GM12878 (cell line): ENCODE measurements around the gene KLHL8. TPM values are rescaled to one million over a fixed set of nuclear protein-coding genes. Genes with fewer than 3 reads are reported as not detected.

Experiments
- ATAC-seq: fragments of 200-7000 bp; cut with Tn5 transposase; 3 replicates; pipeline ENCODE4 v1.9.1; 2020; ENCODE audit warnings: mild to moderate bottlenecking, moderate library complexity
- BruUV-seq: library from RNA; stranded (reverse); fragments of 400-500 nt; replicated peaks from 2 replicates; lab custom pipeline; 2021; lab: Mats Ljungman, UMichigan
- CTCF ChIA-PET: fragments of 300-600 bp; sonication (Branson Sonifier 250); formaldehyde crosslinking; extraction: SDS; loops from one replicate; lab custom pipeline; 2021; ENCODE audit warnings: inconsistent platforms; lab: Yijun Ruan, JAX
- POLR2A ChIA-PET: fragments of 350-600 bp; formaldehyde crosslinking; extraction: SDS; loops from one replicate; lab custom pipeline; 2021; ENCODE audit warnings: inconsistent platforms; lab: Charles Lee
- RAD21 ChIA-PET: fragments of 300-600 bp; sonication (Branson Sonifier 250); formaldehyde crosslinking; loops from one replicate; lab custom pipeline; 2023; ENCODE audit warnings: antibody characterized with exemption; ENCODE audit not compliant: unreplicated experiment; lab: Charles Lee
- SMC1A ChIA-PET: fragments of 300-600 bp; sonication (Branson Sonifier 250); formaldehyde crosslinking; loops from one replicate; lab custom pipeline; 2023; ENCODE audit not compliant: unreplicated experiment, uncharacterized antibody; lab: Charles Lee
- DNase-seq: peaks from one replicate; pipeline ENCODE4 v3.0.0-alpha.2; 2011; ENCODE audit warnings: low read depth, low spot score
- FAIRE-seq: peaks from 3 replicates; lab custom pipeline; 2011; peaks lifted over from hg19 to GRCh38; lab: Jason Lieb, UNC
- H2AFZ ChIP-seq: 2 replicates; pipeline ENCODE4 v1.6.0; 2011; ENCODE audit warnings: low read depth, low read length, control low read depth; ENCODE audit not compliant: control insufficient read depth
- H3K27ac ChIP-seq: 2 replicates; pipeline ENCODE4 v1.5.1; 2011; ENCODE audit warnings: control low read depth; ENCODE audit not compliant: control insufficient read depth, insufficient read depth
- H3K27me3 ChIP-seq, 2 experiments: replicated peaks in 1 of 2; 2 replicates each; pipeline versions ENCODE4 v1.6.0 to v1.6.1; 2011; ENCODE audit warnings: low read length in 1 of 2; ENCODE audit not compliant: control insufficient read depth in 2 of 2, insufficient read depth in 2 of 2
- H3K36me3 ChIP-seq, 2 experiments: 2 replicates each; pipeline ENCODE4 v1.5.1; 2011; ENCODE audit warnings: low read length in 1 of 2; ENCODE audit not compliant: control insufficient read depth in 2 of 2, insufficient read depth in 2 of 2
- H3K4me1 ChIP-seq: 2 replicates; pipeline ENCODE4 v1.6.1; 2011; ENCODE audit warnings: mild to moderate bottlenecking, low read length, moderate library complexity, mixed read lengths; ENCODE audit not compliant: control insufficient read depth, insufficient read depth
- H3K4me2 ChIP-seq: 2 replicates; pipeline ENCODE4 v1.6.0; 2011; ENCODE audit warnings: control low read depth; ENCODE audit not compliant: control insufficient read depth, insufficient read depth
- H3K4me3 ChIP-seq: fragments of 200-600 bp; sonication (generic); 2 replicates; pipeline ENCODE4 v1.5.1; 2016
- H3K79me2 ChIP-seq: 2 replicates; pipeline ENCODE4 v1.6.0; 2011; ENCODE audit warnings: low read length; ENCODE audit not compliant: control insufficient read depth, insufficient read depth
- H3K9ac ChIP-seq: 2 replicates; pipeline ENCODE4 v1.8.0; 2011; ENCODE audit warnings: low read length, control low read depth, mixed read lengths; ENCODE audit not compliant: control insufficient read depth, insufficient read depth
- H3K9me3 ChIP-seq: replicated peaks from 3 replicates; pipeline ENCODE4 v1.5.1; 2011; ENCODE audit warnings: mild to moderate bottlenecking, low read length; ENCODE audit not compliant: control insufficient read depth, insufficient read depth
- H4K20me1 ChIP-seq: 2 replicates; pipeline ENCODE4 v1.6.0; 2011; ENCODE audit not compliant: control insufficient read depth, insufficient read depth
- CTCF ChIP-seq, 3 experiments: IDR thresholded peaks in 2 of 3; conservative IDR thresholded peaks in 1 of 3; 2 replicates each; pipeline ENCODE4 v1.5.1; 2011; ENCODE audit warnings: low read depth in 3 of 3, low read length in 3 of 3, mild to moderate bottlenecking in 3 of 3, control low read depth in 2 of 3, moderate library complexity in 2 of 3, inconsistent platforms in 1 of 3, mixed read lengths in 1 of 3; ENCODE audit not compliant: control insufficient read depth in 2 of 3, insufficient read depth in 1 of 3; ENCODE audit errors: extremely low read depth in 1 of 3
- RAD21 ChIP-seq: IDR thresholded peaks from 2 replicates; pipeline ENCODE4 v1.6.1; 2011; ENCODE audit warnings: mild to moderate bottlenecking, low read depth, low read length, moderate library complexity; ENCODE audit not compliant: insufficient read depth
- SKIL ChIP-seq: fragments of 450-650 bp; IDR thresholded peaks from 2 replicates; pipeline ENCODE4 v1.6.1; 2017; ENCODE audit warnings: mild to moderate bottlenecking, low read depth, inconsistent platforms; ENCODE audit not compliant: poor library complexity, severe bottlenecking
- WGBS: methylation state at CpG from one replicate; pipeline ENCODE4 v1.1.6; 2016; ENCODE audit warnings: low lambda C conversion rate; ENCODE audit not compliant: insufficient replicate concordance, insufficient coverage; ENCODE audit errors: missing lambda C conversion rate; 5-methylcytosine and 5-hydroxymethylcytosine counted together
- in situ Hi-C: fragments of 300-500 bp; cut with MboI; formaldehyde crosslinking; loops from 9 replicates; pipeline ENCODE4 v1.14.3; 2018; ENCODE audit warnings: mixed read lengths
- intact Hi-C: fragments of 100-400 bp; cut with micrococcal nuclease; formaldehyde crosslinking; loops from one replicate; pipeline ENCODE4 v1.14.2; 2022; ENCODE audit not compliant: unreplicated experiment
- polyA plus RNA-seq, 11 experiments: library from polyadenylated mRNA; depleted of rRNA in 4 of 11; unstranded in 6 of 11; stranded (reverse) in 5 of 11; fragments of >200 nt; fragmentation: Nextera tagmentation in 4 of 11; fragmentation: Illumina TruSeq in 1 of 11; extraction: Ambion mirVana in 4 of 11; extraction: Trizol in 1 of 11; gene quantifications; 1 replicate in 1 of 11; 2 replicates in 10 of 11; pipeline versions ENCODE4 v1.2.1 to v1.2.3, GENCODE V29; 2011 to 2016; ENCODE audit warnings: inconsistent platforms in 2 of 11, missing spikeins in 2 of 11, low read depth in 1 of 11
- total RNA-seq, 4 experiments: library from RNA; depleted of rRNA in 3 of 4; stranded (reverse); fragments of >200 nt in 3 of 4; fragmentation: Illumina TruSeq in 1 of 4; extraction: Trizol in 1 of 4; gene quantifications; 2 replicates each; pipeline versions ENCODE4 v1.2.1 to v1.2.3, GENCODE V29; 2013 to 2021

Gene KLHL8
- total and polyA plus RNA-seq, 10 of the 15 experiments (the other 5 are each of a cell fraction or from before 2014, with no cell fraction given) = 4.5 to 13.1 (median 9.0) TPM

- BruUV-seq = no TSS peak
- RAD21 ChIA-PET = no interaction called here
- H3K79me2 ChIP-seq = no peaks in the 10 kb centered on the region
- H3K4me2 ChIP-seq = no peak overlapping the region
- in situ Hi-C loops (no loop called here), intact Hi-C loops (no loop called here)
- no peaks in the 10 kb centered on the region for H3K36me3 ChIP-seq
- H4K20me1 ChIP-seq = no peaks in the 10 kb centered on the region
- POLR2A ChIA-PET = no interaction called here
- H2AFZ ChIP-seq = no peak overlapping the region
- 54% methylated on average over 3 of the region's 3 CpGs for WGBS
- H3K9ac ChIP-seq = no peak overlapping the region
- CTCF ChIA-PET = no interaction called here
- no peaks in the 10 kb centered on the region for H3K27me3 ChIP-seq
- no peaks in the 10 kb centered on the region for H3K4me1 ChIP-seq
- SMC1A ChIA-PET = no interaction called here
- ATAC-seq = 0 out of 3 replicates have a peak, but pooled peaks have one; percentile 27
- TF ChIP-seq SKIL (no peak), CTCF (IDR thresholded peaks at IDR 0.05 in 2 of 3, conservative IDR thresholded peaks at IDR 0.05 in 1 of 3; ENCODE audit: control insufficient read depth in 2 of 3, extremely low read depth in 1 of 3, insufficient read depth in 1 of 3, low read depth in 3 of 3, low read length in 3 of 3) (peak; percentile 20 to 44 (median 24); a peak in 2 of 6 replicates), RAD21 (peak; percentile 58)
- TF ChIP-seq, all 136 proteins: peak for 2
- DNase-seq (no peak), FAIRE-seq (no peak)
- H3K4me3 ChIP-seq = no peak overlapping the region
- no peaks in the 10 kb centered on the region for H3K9me3 ChIP-seq
- H3K27ac ChIP-seq = no peak overlapping the region
Measured at GRCh38 chr4:87270144-87270543, 49.7 kb upstream of the KLHL8 start.
